Stimulated activated CD4-positive, alpha-beta T cell treated with anti-CD3 and anti-CD28 coated beads, TNF-alpha, amount 100 ng/mL, for 48 hours (primary cell): ENCODE measurements around the gene SIRPB1.
"Not testable (repeated sequence)": the region's sequence is repeated elsewhere in the genome, so short reads cannot be mapped to it uniquely, and the experiment has no call there.

Experiments
- DNase-seq, 3 donors: peaks; one replicate each; pipeline ENCODE4 v3.0.0-alpha.2; 2020; ENCODE audit warnings: low read depth in 3 of 3

Gene SIRPB1

GRCh38 chr20:1595333-1595732 lies 24.5 kb downstream of the SIRPB1 start:
- no peak for DNase-seq

GRCh38 chr20:1588533-1589460 lies 31.0 kb downstream of the SIRPB1 start:
- DNase-seq = no peak

- no peak for DNase-seq
Observed at GRCh38 chr20:1587781-1588532, 31.9 kb downstream of the SIRPB1 start.

- DNase-seq = no peak
Observed at GRCh38 chr20:1579488-1579887, 40.3 kb downstream of the SIRPB1 start.

- no peak for DNase-seq
Observed at GRCh38 chr20:1577906-1578305, 41.9 kb downstream of the SIRPB1 start.

- DNase-seq = not testable (repeated sequence)
Observed at GRCh38 chr20:1577313-1577712, 42.5 kb downstream of the SIRPB1 start.

- DNase-seq = no peak
Observed at GRCh38 chr20:1576641-1577040, 43.2 kb downstream of the SIRPB1 start.

GRCh38 chr20:1576003-1576402 lies 43.8 kb downstream of the SIRPB1 start:
- not testable (repeated sequence) for DNase-seq

GRCh38 chr20:1571583-1571982 lies 48.2 kb downstream of the SIRPB1 start:
- DNase-seq = not testable (repeated sequence)
